SK-N-SH treated with all-trans-retinoic acid at 6 μM for 48 hours (cell line): Measurements from ENCODE around the gene TMEM131.

Experiments used
- ATAC-seq: fragments of 200-7000 bp; cut with Tn5 transposase; 3 replicates; pipeline ENCODE4 v1.9.1; 2020; ENCODE audit warnings: mild to moderate bottlenecking, moderate library complexity
- ARNTL ChIP-seq: fragments of 450-650 bp; formaldehyde crosslinking; IDR thresholded peaks from 2 replicates; pipeline ENCODE4 v1.5.0; 2020; ENCODE audit warnings: low read depth, mild to moderate bottlenecking, moderate library complexity, borderline replicate concordance
- BACH2 ChIP-seq: fragments of 250-450 bp; sonication (Bioruptor Pico); IDR thresholded peaks from 2 replicates; pipeline ENCODE4 v1.9.0; 2021; ENCODE audit warnings: mild to moderate bottlenecking, borderline replicate concordance
- CREB5 ChIP-seq: fragments of 250-450 bp; sonication (Bioruptor Pico); IDR thresholded peaks from 2 replicates; pipeline ENCODE4 v1.5.1; 2020; ENCODE audit warnings: low read depth, mild to moderate bottlenecking, moderate library complexity
- CSDC2 ChIP-seq: fragments of 250-450 bp; sonication (Bioruptor Pico); IDR thresholded peaks from 2 replicates; pipeline ENCODE4 v1.5.0; 2020; ENCODE audit warnings: mild to moderate bottlenecking, moderate library complexity
- CSRNP3 ChIP-seq: fragments of 250-450 bp; sonication (Bioruptor Pico); IDR thresholded peaks from 2 replicates; pipeline ENCODE4 v1.5.1; 2021; ENCODE audit warnings: mild to moderate bottlenecking, moderate library complexity
- ESRRG ChIP-seq: fragments of 250-450 bp; sonication (Bioruptor Pico); IDR thresholded peaks from 2 replicates; pipeline ENCODE4 v1.6.1; 2021; ENCODE audit warnings: mild to moderate bottlenecking
- GLIS3 ChIP-seq: fragments of 250-450 bp; sonication (Bioruptor Pico); IDR thresholded peaks from 2 replicates; pipeline ENCODE4 v1.5.0; 2020; ENCODE audit warnings: mild to moderate bottlenecking, moderate library complexity
- ISL1 ChIP-seq: fragments of 250-450 bp; sonication (Bioruptor Pico); IDR thresholded peaks from 2 replicates; pipeline ENCODE4 v2.1.2; 2022; ENCODE audit warnings: mild to moderate bottlenecking, moderate library complexity
- OSR1 ChIP-seq: fragments of 250-450 bp; sonication (Bioruptor Pico); IDR thresholded peaks from 2 replicates; pipeline ENCODE4 v1.8.0; 2022; ENCODE audit warnings: moderate library complexity, mild to moderate bottlenecking, inconsistent platforms
- PATZ1 ChIP-seq: fragments of 250-450 bp; sonication (Bioruptor Pico); IDR thresholded peaks from 2 replicates; pipeline ENCODE4 v1.8.0; 2020; ENCODE audit warnings: mild to moderate bottlenecking, moderate library complexity, borderline replicate concordance
- POU6F1 ChIP-seq: fragments of 250-450 bp; sonication (Bioruptor Pico); IDR thresholded peaks from 2 replicates; pipeline ENCODE4 v1.8.0; 2021; ENCODE audit warnings: low read depth, mild to moderate bottlenecking, moderate library complexity, borderline replicate concordance
- PPARA ChIP-seq: fragments of 250-450 bp; sonication (Bioruptor Pico); IDR thresholded peaks from 2 replicates; pipeline ENCODE4 v1.5.0; 2020; ENCODE audit warnings: mild to moderate bottlenecking, borderline replicate concordance
- RARB ChIP-seq: fragments of 250-450 bp; sonication (Bioruptor Pico); IDR thresholded peaks from 2 replicates; pipeline ENCODE4 v1.8.0; 2021; ENCODE audit warnings: mild to moderate bottlenecking, moderate library complexity
- SNAI2 ChIP-seq: fragments of 250-450 bp; sonication (Bioruptor Pico); IDR thresholded peaks from 2 replicates; pipeline ENCODE4 v1.5.0; 2020; ENCODE audit warnings: mild to moderate bottlenecking, moderate library complexity
- TCF4 ChIP-seq: fragments of 250-450 bp; sonication (Bioruptor Pico); IDR thresholded peaks from 2 replicates; pipeline ENCODE4 v1.8.0; 2021; ENCODE audit warnings: mild to moderate bottlenecking, moderate library complexity, borderline replicate concordance
- TOX ChIP-seq: fragments of 250-450 bp; sonication (Bioruptor Pico); IDR thresholded peaks from 2 replicates; pipeline ENCODE4 v1.8.0; 2021; ENCODE audit warnings: mild to moderate bottlenecking, moderate library complexity, borderline replicate concordance
- TSHZ2 ChIP-seq: fragments of 250-450 bp; sonication (Bioruptor Pico); IDR thresholded peaks from 2 replicates; pipeline ENCODE4 v1.5.0; 2020; ENCODE audit warnings: mild to moderate bottlenecking, moderate library complexity
- ZC3H10 ChIP-seq: fragments of 250-450 bp; sonication (Bioruptor Pico); IDR thresholded peaks from 2 replicates; pipeline ENCODE4 v1.5.1; 2021; ENCODE audit warnings: mild to moderate bottlenecking, moderate library complexity
- ZFP3 ChIP-seq: fragments of 250-450 bp; sonication (Bioruptor Pico); IDR thresholded peaks from 2 replicates; pipeline ENCODE4 v1.5.0; 2020; ENCODE audit warnings: mild to moderate bottlenecking, moderate library complexity
- ZFP30 ChIP-seq: fragments of 450-650 bp; formaldehyde crosslinking; IDR thresholded peaks from 2 replicates; pipeline ENCODE4 v1.5.0; 2022; ENCODE audit warnings: mild to moderate bottlenecking, moderate library complexity
- ZNF565 ChIP-seq: fragments of 450-650 bp; formaldehyde crosslinking; conservative IDR thresholded peaks from 2 replicates; pipeline ENCODE4 v1.5.0; 2020; ENCODE audit warnings: low read depth, mild to moderate bottlenecking, moderate library complexity
- ZNF70 ChIP-seq: fragments of 450-650 bp; formaldehyde crosslinking; IDR thresholded peaks from 2 replicates; pipeline ENCODE4 v1.5.0; 2020; ENCODE audit warnings: mild to moderate bottlenecking, moderate library complexity
- ZNF8 ChIP-seq: fragments of 450-650 bp; formaldehyde crosslinking; IDR thresholded peaks from 2 replicates; pipeline ENCODE4 v1.5.0; 2020; ENCODE audit warnings: mild to moderate bottlenecking, moderate library complexity

Gene TMEM131

GRCh38 chr2:97750017-97750416, 245.7 kb downstream of the TMEM131 start:
- TF ChIP-seq PATZ1 (CRISPR knock-in tag): no peak
- no peak for TF ChIP-seq TSHZ2 (CRISPR knock-in tag)
- TF ChIP-seq TCF4 (CRISPR knock-in tag): no peak
- TF ChIP-seq ZNF8 (CRISPR knock-in tag): no peak
- TF ChIP-seq RARB (CRISPR knock-in tag): no peak
- no peak for TF ChIP-seq OSR1 (CRISPR knock-in tag)
- no peak for TF ChIP-seq GLIS3 (CRISPR knock-in tag)
- no peak for TF ChIP-seq ZC3H10 (CRISPR knock-in tag)
- no peak for TF ChIP-seq POU6F1 (CRISPR knock-in tag)
- no peak for TF ChIP-seq ZFP3 (CRISPR knock-in tag)
- no peak for TF ChIP-seq CREB5 (CRISPR knock-in tag)
- no peak for TF ChIP-seq ARNTL (CRISPR knock-in tag)
- TF ChIP-seq ISL1 (CRISPR knock-in tag): no peak
- TF ChIP-seq PPARA (CRISPR knock-in tag): no peak
- TF ChIP-seq BACH2 (CRISPR knock-in tag): no peak
- TF ChIP-seq ZNF70 (CRISPR knock-in tag): no peak
- no peak for TF ChIP-seq TOX (CRISPR knock-in tag)
- TF ChIP-seq SNAI2 (CRISPR knock-in tag): no peak
- no peak for TF ChIP-seq ESRRG (CRISPR knock-in tag)
- no peak for ATAC-seq

GRCh38 chr2:97749581-97749980, 246.2 kb downstream of the TMEM131 start:
- ATAC-seq: no peak
- TF ChIP-seq OSR1 (CRISPR knock-in tag) (no peak), ISL1 (CRISPR knock-in tag) (no peak), ZNF565 (CRISPR knock-in tag) (no peak), GLIS3 (CRISPR knock-in tag) (no peak), ZNF70 (CRISPR knock-in tag) (no peak), TOX (CRISPR knock-in tag) (no peak), BACH2 (CRISPR knock-in tag) (no peak), SNAI2 (CRISPR knock-in tag) (no peak), RARB (CRISPR knock-in tag) (no peak), TCF4 (CRISPR knock-in tag) (no peak), CSDC2 (CRISPR knock-in tag) (no peak), CREB5 (CRISPR knock-in tag) (no peak), ZFP3 (CRISPR knock-in tag) (no peak), ZC3H10 (CRISPR knock-in tag) (no peak), TSHZ2 (CRISPR knock-in tag) (no peak), ESRRG (CRISPR knock-in tag) (no peak), POU6F1 (CRISPR knock-in tag) (no peak), CSRNP3 (CRISPR knock-in tag) (no peak), ZFP30 (CRISPR knock-in tag) (no peak)
